ENCODE data around the gene UQCR10. TPM values are rescaled to one million over a fixed set of nuclear protein-coding genes. Genes with fewer than 3 reads are reported as not detected.

UQCR10 gene
- total RNA-seq, 1 experiment from 2014 or later, result 147 TPM

DNA sequence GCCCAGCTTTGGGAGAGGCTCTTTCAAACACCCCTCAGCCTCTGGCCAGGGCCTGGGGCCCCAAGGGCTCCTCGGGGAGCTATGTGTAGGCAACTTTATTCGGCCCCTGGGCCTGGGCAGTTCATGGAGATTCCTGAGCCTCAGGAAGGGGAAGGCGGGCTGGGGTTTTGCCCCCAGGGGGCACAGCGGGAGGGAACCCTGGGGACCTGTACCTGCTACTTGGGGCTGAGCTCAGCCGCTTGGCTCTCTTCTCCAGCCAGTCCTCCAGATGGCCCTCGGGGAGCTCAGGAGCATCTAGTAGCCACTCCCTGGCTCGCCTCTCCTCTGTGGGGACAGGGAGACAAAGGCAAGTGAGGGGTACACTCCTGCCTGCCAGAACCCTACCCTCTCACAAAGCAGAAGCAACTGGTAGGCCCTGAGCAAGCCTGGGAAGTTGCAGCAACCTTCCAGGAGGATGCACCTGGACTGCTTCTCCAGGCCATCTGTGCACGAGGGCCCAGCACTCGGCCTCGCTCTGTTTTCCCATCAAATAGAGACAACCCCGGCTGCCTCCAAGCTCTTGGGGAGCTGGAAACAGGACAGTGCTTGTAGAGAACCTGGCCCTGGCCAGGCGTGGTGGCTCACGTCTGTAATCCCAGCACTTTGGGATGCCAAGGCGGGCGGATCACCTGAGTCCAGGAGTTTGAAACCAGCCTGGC, 28.9 kb upstream of the UQCR10 start:
- intact Hi-C loops (cut with micrococcal nuclease; ENCODE audit: unreplicated experiment), result no loop called here
- Mint-ChIP-seq H3K27me3 (ENCODE audit: insufficient read depth, unreplicated experiment) (no peaks in the 10 kb centered on the region), H3K4me1 (ENCODE audit: low read depth, unreplicated experiment) (no peaks in the 10 kb centered on the region), H3K4me3 (ENCODE audit: unreplicated experiment) (no peak overlapping the region), H3K36me3 (ENCODE audit: insufficient read depth, unreplicated experiment) (no peaks in the 10 kb centered on the region), H3K27ac (ENCODE audit: unreplicated experiment) (no peak overlapping the region), H3K9me3 (ENCODE audit: unreplicated experiment) (no peaks in the 10 kb centered on the region)
- Histone ChIP-seq H3K27me3 (replicated peaks; ENCODE audit: control insufficient read depth, insufficient read depth, low read length) (no peaks in the 10 kb centered on the region), H3K9me3 (no peaks in the 10 kb centered on the region), H3K4me1 (no peaks in the 10 kb centered on the region), H3K36me3 (ENCODE audit: control insufficient read depth, insufficient read depth, low read length) (no peaks in the 10 kb centered on the region), H3K4me3 (ENCODE audit: low read depth, low read length) (no peak overlapping the region)
- POLR2A ChIA-PET, result interaction anchor here (0.5 kb wide), 1 partner anchor 96 kb away, joined by 3 read pairs; no protein-coding TSS in a partner anchor
- no TSS peak for BruUV-seq (replicated peaks)
- CTCF ChIA-PET, result no interaction called here
- TF ChIP-seq, protein P1, sequence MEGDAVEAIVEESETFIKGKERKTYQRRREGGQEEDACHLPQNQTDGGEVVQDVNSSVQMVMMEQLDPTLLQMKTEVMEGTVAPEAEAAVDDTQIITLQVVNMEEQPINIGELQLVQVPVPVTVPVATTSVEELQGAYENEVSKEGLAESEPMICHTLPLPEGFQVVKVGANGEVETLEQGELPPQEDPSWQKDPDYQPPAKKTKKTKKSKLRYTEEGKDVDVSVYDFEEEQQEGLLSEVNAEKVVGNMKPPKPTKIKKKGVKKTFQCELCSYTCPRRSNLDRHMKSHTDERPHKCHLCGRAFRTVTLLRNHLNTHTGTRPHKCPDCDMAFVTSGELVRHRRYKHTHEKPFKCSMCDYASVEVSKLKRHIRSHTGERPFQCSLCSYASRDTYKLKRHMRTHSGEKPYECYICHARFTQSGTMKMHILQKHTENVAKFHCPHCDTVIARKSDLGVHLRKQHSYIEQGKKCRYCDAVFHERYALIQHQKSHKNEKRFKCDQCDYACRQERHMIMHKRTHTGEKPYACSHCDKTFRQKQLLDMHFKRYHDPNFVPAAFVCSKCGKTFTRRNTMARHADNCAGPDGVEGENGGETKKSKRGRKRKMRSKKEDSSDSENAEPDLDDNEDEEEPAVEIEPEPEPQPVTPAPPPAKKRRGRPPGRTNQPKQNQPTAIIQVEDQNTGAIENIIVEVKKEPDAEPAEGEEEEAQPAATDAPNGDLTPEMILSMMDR (IDR thresholded peaks at IDR 0.05; ENCODE audit: insufficient read depth in 1 of 2, low read depth in 1 of 2, low read length in 1 of 2, severe bottlenecking in 1 of 2, unreplicated experiment in 1 of 2), result no peak
- no peak for DNase-seq

DNA sequence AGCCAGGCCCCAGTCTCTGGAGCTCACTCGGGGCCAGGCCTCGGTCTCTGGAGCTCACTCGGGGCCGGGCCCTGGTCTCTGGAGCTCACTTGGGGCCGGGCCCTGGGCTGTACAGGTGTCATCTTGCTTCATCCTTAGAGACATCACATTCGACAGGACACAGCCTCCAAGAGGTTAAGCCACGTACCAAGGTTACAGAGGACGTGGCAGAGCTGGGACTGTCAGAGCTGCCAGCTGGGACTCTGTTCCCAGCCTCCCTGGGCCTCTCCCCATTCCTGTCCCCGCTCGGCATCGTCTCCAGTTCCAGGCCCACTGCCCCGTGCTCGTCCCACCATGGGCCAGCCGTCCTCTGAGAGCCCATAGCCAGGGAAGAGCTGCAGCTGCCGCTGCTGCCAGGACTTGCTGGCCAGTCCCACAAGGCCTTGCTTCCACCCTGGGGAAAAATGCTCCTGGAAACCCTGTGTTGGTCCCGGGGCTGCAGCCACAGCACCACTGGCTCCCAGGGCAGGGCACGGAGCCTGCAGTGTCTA, 27.8 kb upstream of the UQCR10 start:
- Mint-ChIP-seq H3K4me3 (ENCODE audit: unreplicated experiment) (no peak overlapping the region), H3K36me3 (ENCODE audit: insufficient read depth, unreplicated experiment) (no peaks in the 10 kb centered on the region), H3K4me1 (ENCODE audit: low read depth, unreplicated experiment) (no peaks in the 10 kb centered on the region), H3K27ac (ENCODE audit: unreplicated experiment) (no peak overlapping the region), H3K27me3 (ENCODE audit: insufficient read depth, unreplicated experiment) (no peaks in the 10 kb centered on the region), H3K9me3 (ENCODE audit: unreplicated experiment) (no peaks in the 10 kb centered on the region)
- POLR2A ChIA-PET, result no interaction called here
- DNase-seq, result no peak
- no peaks in the 10 kb centered on the region for H3K27me3 ChIP-seq (replicated peaks; ENCODE audit: control insufficient read depth, insufficient read depth, low read length)
- no peaks in the 10 kb centered on the region for H3K36me3 ChIP-seq (ENCODE audit: control insufficient read depth, insufficient read depth, low read length)
- intact Hi-C loops (cut with micrococcal nuclease; ENCODE audit: unreplicated experiment), result no loop called here
- TF ChIP-seq, protein P1 (IDR thresholded peaks at IDR 0.05; ENCODE audit: insufficient read depth in 1 of 2, low read depth in 1 of 2, low read length in 1 of 2, severe bottlenecking in 1 of 2, unreplicated experiment in 1 of 2), result no peak
- no peaks in the 10 kb centered on the region for H3K9me3 ChIP-seq
- no peaks in the 10 kb centered on the region for H3K4me1 ChIP-seq
- BruUV-seq (replicated peaks), result no TSS peak
- CTCF ChIA-PET, result no interaction called here
- H3K4me3 ChIP-seq (ENCODE audit: low read depth, low read length), result no peak overlapping the region

DNA sequence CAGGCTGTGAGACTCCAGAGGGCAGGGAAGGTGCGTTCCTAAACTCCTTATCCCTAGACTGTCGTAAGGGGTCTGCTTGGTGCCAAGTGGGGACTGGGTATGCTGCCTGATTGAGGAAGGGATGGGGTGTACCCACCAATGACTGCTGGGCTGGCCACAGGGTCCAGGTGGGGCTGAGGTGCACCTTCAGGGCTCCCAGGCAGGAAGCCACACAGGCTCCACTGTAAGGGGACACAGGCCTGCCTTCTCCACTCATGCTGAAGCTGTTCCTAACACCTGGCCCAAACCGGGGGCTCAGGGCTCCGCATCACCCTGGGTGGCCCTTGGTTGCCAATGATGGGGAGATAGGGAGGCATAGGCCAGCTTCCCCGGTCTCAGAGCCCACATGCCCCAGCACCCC, 27.0 kb upstream of the UQCR10 start:
- Histone ChIP-seq H3K9me3 (no peaks in the 10 kb centered on the region), H3K27me3 (replicated peaks; ENCODE audit: control insufficient read depth, insufficient read depth, low read length) (no peaks in the 10 kb centered on the region), H3K4me1 (no peaks in the 10 kb centered on the region), H3K4me3 (ENCODE audit: low read depth, low read length) (no peak overlapping the region), H3K36me3 (ENCODE audit: control insufficient read depth, insufficient read depth, low read length) (no peaks in the 10 kb centered on the region)
- TF ChIP-seq, protein P1 (IDR thresholded peaks at IDR 0.05; ENCODE audit: insufficient read depth in 1 of 2, low read depth in 1 of 2, low read length in 1 of 2, severe bottlenecking in 1 of 2, unreplicated experiment in 1 of 2), result no peak
- BruUV-seq (replicated peaks), result no TSS peak
- intact Hi-C loops (cut with micrococcal nuclease; ENCODE audit: unreplicated experiment), result no loop called here
- Mint-ChIP-seq H3K4me3 (ENCODE audit: unreplicated experiment) (no peak overlapping the region), H3K27me3 (ENCODE audit: insufficient read depth, unreplicated experiment) (no peaks in the 10 kb centered on the region), H3K9me3 (ENCODE audit: unreplicated experiment) (no peaks in the 10 kb centered on the region), H3K4me1 (ENCODE audit: low read depth, unreplicated experiment) (no peaks in the 10 kb centered on the region), H3K27ac (ENCODE audit: unreplicated experiment) (no peak overlapping the region), H3K36me3 (ENCODE audit: insufficient read depth, unreplicated experiment) (no peaks in the 10 kb centered on the region)
- CTCF ChIA-PET, result no interaction called here
- no peak for DNase-seq
- POLR2A ChIA-PET, result no interaction called here
